ENCODE data around the gene KRTAP10-10.
"Not testable (repeated sequence)": the region's sequence is repeated elsewhere in the genome, so short reads cannot be mapped to it uniquely, and the experiment has no call there.

KRTAP10-10 gene

GRCh38 chr21:44627181-44627822 lies 9.9 kb upstream of the KRTAP10-10 start:
- not testable (repeated sequence) for DNase-seq

- DNase-seq = not testable (repeated sequence)
Observed at GRCh38 chr21:44627831-44628233, 9.3 kb upstream of the KRTAP10-10 start.

GRCh38 chr21:44628707-44629391 lies 8.3 kb upstream of the KRTAP10-10 start:
- DNase-seq = no peak

GRCh38 chr21:44630440-44630839 lies 6.7 kb upstream of the KRTAP10-10 start:
- DNase-seq = no peak

GRCh38 chr21:44632067-44632466 lies 5.1 kb upstream of the KRTAP10-10 start:
- DNase-seq = no peak

GRCh38 chr21:44636209-44637017 lies 743 bp upstream of the KRTAP10-10 start:
- no peak for DNase-seq

GRCh38 chr21:44637851-44638348 lies 744 bp downstream of the KRTAP10-10 start:
- DNase-seq = not testable (repeated sequence)

GRCh38 chr21:44638506-44639330 lies 1.6 kb downstream of the KRTAP10-10 start:
- not testable (repeated sequence) for DNase-seq

- DNase-seq = no peak
Observed at GRCh38 chr21:44639331-44639655, 2.1 kb downstream of the KRTAP10-10 start.

GRCh38 chr21:44640761-44641160 lies 3.6 kb downstream of the KRTAP10-10 start:
- DNase-seq = no peak

GRCh38 chr21:44643741-44644310 lies 6.7 kb downstream of the KRTAP10-10 start:
- DNase-seq = no peak

GRCh38 chr21:44644878-44645277 lies 7.7 kb downstream of the KRTAP10-10 start:
- no peak for DNase-seq

- not testable (repeated sequence) for DNase-seq
Observed at GRCh38 chr21:44646366-44647221, 9.4 kb downstream of the KRTAP10-10 start, which contains the start of gene KRTAP10-11. TSS of gene KRTAP10-11 (plus strand) at chr21:44646414. CDS start at chr21:44646459, 45 bp downstream.

- DNase-seq = no peak
Observed at GRCh38 chr21:44647222-44647552, 10.0 kb downstream of the KRTAP10-10 start.

- no peak for DNase-seq
Observed at GRCh38 chr21:44648557-44649311, 11.6 kb downstream of the KRTAP10-10 start.

- DNase-seq = no peak
Observed at GRCh38 chr21:44649521-44650100, 12.5 kb downstream of the KRTAP10-10 start.

- DNase-seq = no peak
Observed at GRCh38 chr21:44650265-44650972, 13.3 kb downstream of the KRTAP10-10 start.

GRCh38 chr21:44650973-44651675 lies 14.0 kb downstream of the KRTAP10-10 start:
- DNase-seq = no peak

GRCh38 chr21:44653123-44653522 lies 16.0 kb downstream of the KRTAP10-10 start:
- no peak for DNase-seq
